ENCODE measurements around the gene MID1.

Gene MID1

DNA sequence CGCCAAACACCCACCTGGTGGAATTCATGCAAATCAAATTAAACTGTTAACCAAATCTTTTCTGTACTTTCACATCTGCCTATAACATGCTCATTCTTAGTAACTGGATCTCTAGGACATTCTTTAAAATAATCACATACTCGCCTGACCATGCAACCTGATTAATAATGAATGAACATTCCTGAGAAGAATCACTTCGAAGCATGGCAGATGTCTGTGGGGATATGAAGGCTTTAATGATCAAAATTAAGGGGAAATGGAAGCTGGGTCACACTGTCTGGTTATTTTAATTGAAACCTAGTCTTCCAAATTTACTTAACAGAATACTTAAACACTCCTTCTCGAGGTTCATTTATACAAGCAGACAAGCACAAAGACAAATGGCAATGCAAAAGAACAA is 44.2 kb downstream of the MID1 start:
- DNase-seq (ENCODE audit: low spot score): no peak
- TF ChIP-seq, protein P1, sequence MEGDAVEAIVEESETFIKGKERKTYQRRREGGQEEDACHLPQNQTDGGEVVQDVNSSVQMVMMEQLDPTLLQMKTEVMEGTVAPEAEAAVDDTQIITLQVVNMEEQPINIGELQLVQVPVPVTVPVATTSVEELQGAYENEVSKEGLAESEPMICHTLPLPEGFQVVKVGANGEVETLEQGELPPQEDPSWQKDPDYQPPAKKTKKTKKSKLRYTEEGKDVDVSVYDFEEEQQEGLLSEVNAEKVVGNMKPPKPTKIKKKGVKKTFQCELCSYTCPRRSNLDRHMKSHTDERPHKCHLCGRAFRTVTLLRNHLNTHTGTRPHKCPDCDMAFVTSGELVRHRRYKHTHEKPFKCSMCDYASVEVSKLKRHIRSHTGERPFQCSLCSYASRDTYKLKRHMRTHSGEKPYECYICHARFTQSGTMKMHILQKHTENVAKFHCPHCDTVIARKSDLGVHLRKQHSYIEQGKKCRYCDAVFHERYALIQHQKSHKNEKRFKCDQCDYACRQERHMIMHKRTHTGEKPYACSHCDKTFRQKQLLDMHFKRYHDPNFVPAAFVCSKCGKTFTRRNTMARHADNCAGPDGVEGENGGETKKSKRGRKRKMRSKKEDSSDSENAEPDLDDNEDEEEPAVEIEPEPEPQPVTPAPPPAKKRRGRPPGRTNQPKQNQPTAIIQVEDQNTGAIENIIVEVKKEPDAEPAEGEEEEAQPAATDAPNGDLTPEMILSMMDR (IDR thresholded peaks at IDR 0.05; ENCODE audit: extremely low read depth, insufficient read depth, missing control alignments): no peak
- in situ Hi-C loops (cut with MboI; ENCODE audit: low pct_unique_long_range_greater_than_20kb, low sequenced_read_pairs, unreplicated experiment): no loop called here

DNA sequence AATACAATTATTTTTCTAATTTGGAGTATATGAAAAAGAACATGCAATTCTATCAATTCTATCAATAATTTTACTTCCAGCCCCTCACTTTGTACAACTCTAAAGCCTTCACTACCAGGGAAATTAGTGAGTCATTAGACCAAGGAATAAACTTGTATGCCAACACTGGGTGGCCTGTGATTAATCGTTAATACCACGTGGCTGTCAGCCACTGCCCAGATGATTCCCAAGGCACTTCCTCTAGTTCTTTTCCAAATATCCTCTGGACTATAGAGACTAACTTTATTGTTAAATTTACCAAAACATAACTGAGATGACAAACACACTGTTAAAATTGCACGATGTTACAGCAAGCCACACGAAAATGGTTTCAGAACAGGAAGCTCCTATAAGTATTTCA is 45.7 kb downstream of the MID1 start:
- no peak for DNase-seq (ENCODE audit: low spot score)
- in situ Hi-C loops (cut with MboI; ENCODE audit: low pct_unique_long_range_greater_than_20kb, low sequenced_read_pairs, unreplicated experiment): no loop called here
- TF ChIP-seq, protein P1 (IDR thresholded peaks at IDR 0.05; ENCODE audit: extremely low read depth, insufficient read depth, missing control alignments): no peak

DNA sequence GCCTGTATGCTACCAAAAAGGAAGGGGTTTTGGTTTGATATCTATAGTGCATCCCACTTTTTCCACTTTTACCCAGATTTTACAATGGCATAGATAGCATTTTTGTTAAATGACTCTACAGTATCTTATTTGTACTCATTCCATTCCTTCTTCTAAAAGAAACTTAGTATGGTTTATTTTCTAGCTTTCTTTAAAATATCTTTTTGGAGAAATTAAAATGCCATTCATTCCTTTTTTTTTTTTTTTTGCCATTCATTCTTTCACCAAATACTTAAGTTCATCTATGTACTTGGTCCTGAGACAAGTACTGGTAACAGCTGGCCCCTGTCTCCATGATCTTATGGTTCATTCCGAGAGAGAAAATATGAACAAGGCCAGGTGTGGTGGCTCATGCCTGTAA is 49.1 kb downstream of the MID1 start:
- in situ Hi-C loops (cut with MboI; ENCODE audit: low pct_unique_long_range_greater_than_20kb, low sequenced_read_pairs, unreplicated experiment): no loop called here
- TF ChIP-seq, protein P1 (IDR thresholded peaks at IDR 0.05; ENCODE audit: extremely low read depth, insufficient read depth, missing control alignments): no peak
- no peak for DNase-seq (ENCODE audit: low spot score)

DNA sequence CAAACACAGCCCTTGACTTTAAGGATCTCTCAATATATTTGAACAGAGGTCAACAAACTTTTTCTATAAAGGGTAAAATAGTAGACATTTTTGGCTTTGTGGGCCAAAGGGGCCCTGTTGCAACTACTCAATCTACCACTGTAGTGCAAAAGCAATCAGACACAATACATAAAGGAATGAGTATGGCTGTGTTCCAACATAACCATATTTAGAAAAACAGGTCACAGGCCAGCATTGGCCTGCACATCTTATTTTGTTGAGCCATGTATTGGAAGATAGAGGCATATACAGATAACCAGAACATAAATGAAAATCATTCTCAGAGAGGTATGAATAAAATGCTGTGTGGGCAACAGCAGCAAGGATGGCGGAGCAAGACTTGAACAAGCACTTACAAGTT is 49.8 kb downstream of the MID1 start:
- in situ Hi-C loops (cut with MboI; ENCODE audit: low pct_unique_long_range_greater_than_20kb, low sequenced_read_pairs, unreplicated experiment): no loop called here
- TF ChIP-seq, protein P1 (IDR thresholded peaks at IDR 0.05; ENCODE audit: extremely low read depth, insufficient read depth, missing control alignments): no peak
- no peak for DNase-seq (ENCODE audit: low spot score)

DNA sequence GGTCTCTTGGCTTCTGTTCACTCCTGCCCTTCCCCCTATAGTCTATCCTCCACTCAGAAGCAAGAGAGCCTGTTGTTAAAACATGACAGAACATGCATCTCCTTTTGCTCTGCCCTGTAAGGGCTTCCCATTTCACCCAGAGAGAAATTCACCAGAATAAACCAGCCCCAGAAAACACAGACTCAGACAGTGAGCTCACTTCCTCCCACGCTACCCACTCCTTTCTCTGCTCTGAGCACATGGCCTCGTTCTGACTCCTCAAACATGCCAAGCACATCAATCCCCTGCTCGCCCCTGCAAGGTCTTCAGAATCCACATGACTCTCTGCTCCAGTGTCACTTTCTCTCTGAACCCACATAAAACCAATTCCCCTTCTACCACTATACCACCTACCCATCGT is 50.4 kb downstream of the MID1 start:
- no peak for DNase-seq (ENCODE audit: low spot score)
- in situ Hi-C loops (cut with MboI; ENCODE audit: low pct_unique_long_range_greater_than_20kb, low sequenced_read_pairs, unreplicated experiment): no loop called here
- TF ChIP-seq, protein P1 (IDR thresholded peaks at IDR 0.05; ENCODE audit: extremely low read depth, insufficient read depth, missing control alignments): no peak

DNA sequence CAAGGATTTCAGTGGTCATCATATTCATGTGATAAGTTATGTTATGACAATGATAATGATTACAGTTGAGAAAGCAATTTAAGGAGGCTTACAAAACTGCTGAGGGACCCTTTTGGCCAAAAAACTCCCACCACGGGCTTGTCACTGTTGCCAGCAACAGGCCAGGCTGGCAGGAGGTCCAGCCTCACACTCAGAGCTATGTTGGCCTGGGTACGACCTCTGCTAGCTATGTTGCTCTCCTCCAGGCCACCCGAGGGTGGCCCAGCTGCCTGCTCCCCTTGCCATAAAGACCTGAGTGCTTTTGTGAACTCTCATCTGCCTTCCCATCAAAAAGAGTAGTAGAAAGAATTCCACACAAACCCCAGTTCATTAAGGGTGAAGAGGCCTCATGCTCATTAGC is 52.0 kb downstream of the MID1 start:
- DNase-seq (ENCODE audit: low spot score): no peak
- in situ Hi-C loops (cut with MboI; ENCODE audit: low pct_unique_long_range_greater_than_20kb, low sequenced_read_pairs, unreplicated experiment): no loop called here
- TF ChIP-seq, protein P1 (IDR thresholded peaks at IDR 0.05; ENCODE audit: extremely low read depth, insufficient read depth, missing control alignments): no peak

DNA sequence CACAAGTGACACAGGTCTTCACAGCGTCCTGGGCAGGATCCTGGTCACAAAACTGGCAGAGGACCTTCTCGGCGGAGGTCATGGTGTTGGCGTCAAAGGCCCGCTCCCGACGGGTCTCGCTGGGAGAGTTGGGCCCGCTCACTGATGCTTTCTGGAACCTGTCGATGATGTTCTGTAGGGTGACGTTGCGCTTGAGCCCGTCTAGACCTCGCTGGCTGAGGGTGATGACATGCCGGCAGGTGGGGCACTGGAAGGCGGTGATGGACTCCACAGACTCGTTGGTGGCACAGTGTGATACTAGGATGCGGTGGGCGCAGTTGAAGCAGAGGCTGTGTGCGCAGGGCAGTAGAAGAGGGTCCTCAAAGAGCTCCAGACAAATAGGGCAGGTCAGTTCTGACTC is 53.2 kb downstream of the MID1 start:
- in situ Hi-C loops (cut with MboI; ENCODE audit: low pct_unique_long_range_greater_than_20kb, low sequenced_read_pairs, unreplicated experiment): no loop called here
- TF ChIP-seq, protein P1 (IDR thresholded peaks at IDR 0.05; ENCODE audit: extremely low read depth, insufficient read depth, missing control alignments): no peak
- no peak for DNase-seq (ENCODE audit: low spot score)

Data from GM13977 (cell line).